Endodermal cell (in vitro differentiated cells): ENCODE data around the gene PSMD5. TPM values are rescaled to one million over a fixed set of nuclear protein-coding genes. Genes with fewer than 3 reads are reported as not detected.

ENCODE experiments used
- DNase-seq: peaks from one replicate; pipeline ENCODE4 v3.0.0-alpha.2; 2017
- H3K27ac ChIP-seq: 2 replicates; pipeline ENCODE4 v1.5.1; 2013; ENCODE audit warnings: mild to moderate bottlenecking, low read depth, low read length, moderate library complexity
- H3K27me3 ChIP-seq: 2 replicates; pipeline ENCODE4 v1.6.1; 2013; ENCODE audit warnings: mild to moderate bottlenecking, low read length, moderate library complexity; ENCODE audit not compliant: insufficient read depth, control insufficient read depth, poor library complexity, severe bottlenecking
- H3K36me3 ChIP-seq: 2 replicates; pipeline ENCODE4 v1.7.0; 2013; ENCODE audit warnings: mild to moderate bottlenecking, low read length, moderate library complexity; ENCODE audit not compliant: control insufficient read depth, insufficient read depth
- H3K4me1 ChIP-seq: one replicate; pipeline ENCODE4 v1.7.0; 2013; ENCODE audit warnings: low read length; ENCODE audit not compliant: control insufficient read depth, insufficient read depth
- H3K4me3 ChIP-seq: 2 replicates; pipeline ENCODE4 v1.5.1; 2013; ENCODE audit warnings: mild to moderate bottlenecking, low read length, moderate library complexity
- H3K9ac ChIP-seq: 2 replicates; pipeline ENCODE4 v1.6.1; 2013; ENCODE audit warnings: mild to moderate bottlenecking, low read length, moderate library complexity; ENCODE audit not compliant: poor library complexity, severe bottlenecking; ENCODE audit errors: extremely low read depth
- H3K9me3 ChIP-seq: 2 replicates; pipeline ENCODE4 v1.6.1; 2013; ENCODE audit warnings: mild to moderate bottlenecking, low read length, moderate library complexity; ENCODE audit not compliant: control insufficient read depth
- H3K27ac Mint-ChIP-seq: 2 replicates; pipeline ENCODE4 v1.8.0; 2020; ENCODE audit warnings: mixed read lengths
- H3K27me3 Mint-ChIP-seq: 2 replicates; pipeline ENCODE4 v1.8.0; 2021; ENCODE audit warnings: mild to moderate bottlenecking, mixed read lengths; ENCODE audit not compliant: insufficient read depth
- H3K36me3 Mint-ChIP-seq: 2 replicates; pipeline ENCODE4 v1.8.0; 2020; ENCODE audit warnings: low read depth, mixed read lengths
- H3K4me1 Mint-ChIP-seq: 2 replicates; pipeline ENCODE4 v1.8.0; 2020; ENCODE audit warnings: mixed read lengths
- H3K4me3 Mint-ChIP-seq: 2 replicates; pipeline ENCODE4 v1.8.0; 2020; ENCODE audit warnings: mild to moderate bottlenecking, moderate library complexity, mixed read lengths
- H3K9me3 Mint-ChIP-seq: 2 replicates; pipeline ENCODE4 v1.8.0; 2020; ENCODE audit warnings: mild to moderate bottlenecking, mixed read lengths
- CTCF ChIP-seq: fragments of 200-600 bp; sonication (generic); conservative IDR thresholded peaks from 2 replicates; pipeline ENCODE4 v1.5.0; 2021; ENCODE audit warnings: antibody characterized with exemption, mild to moderate bottlenecking
- WGBS, 2 experiments: methylation state at CpG; one replicate each; pipeline versions ENCODE4 v1.1.5 to v1.1.7; 2013; ENCODE audit warnings: missing lambda C conversion rate in 2 of 2, mixed read lengths in 1 of 2; ENCODE audit not compliant: insufficient coverage in 1 of 2, insufficient read length in 1 of 2; 5-methylcytosine and 5-hydroxymethylcytosine counted together
- total RNA-seq, 2 donors: library from RNA; stranded (reverse); fragmentation: NEBNext Ultra II Directional in 1 of 2; extraction: Animal tissue kit (Norgen Biotek cat#: 25700) in 1 of 2; gene quantifications; 2 replicates in 1 of 2; 3 replicates in 1 of 2; pipeline ENCODE4 v1.2.1, GENCODE V29; 2021

Gene PSMD5
- total RNA-seq, 2 donors from 2014 or later: 21.8 to 52.7 TPM

DNA sequence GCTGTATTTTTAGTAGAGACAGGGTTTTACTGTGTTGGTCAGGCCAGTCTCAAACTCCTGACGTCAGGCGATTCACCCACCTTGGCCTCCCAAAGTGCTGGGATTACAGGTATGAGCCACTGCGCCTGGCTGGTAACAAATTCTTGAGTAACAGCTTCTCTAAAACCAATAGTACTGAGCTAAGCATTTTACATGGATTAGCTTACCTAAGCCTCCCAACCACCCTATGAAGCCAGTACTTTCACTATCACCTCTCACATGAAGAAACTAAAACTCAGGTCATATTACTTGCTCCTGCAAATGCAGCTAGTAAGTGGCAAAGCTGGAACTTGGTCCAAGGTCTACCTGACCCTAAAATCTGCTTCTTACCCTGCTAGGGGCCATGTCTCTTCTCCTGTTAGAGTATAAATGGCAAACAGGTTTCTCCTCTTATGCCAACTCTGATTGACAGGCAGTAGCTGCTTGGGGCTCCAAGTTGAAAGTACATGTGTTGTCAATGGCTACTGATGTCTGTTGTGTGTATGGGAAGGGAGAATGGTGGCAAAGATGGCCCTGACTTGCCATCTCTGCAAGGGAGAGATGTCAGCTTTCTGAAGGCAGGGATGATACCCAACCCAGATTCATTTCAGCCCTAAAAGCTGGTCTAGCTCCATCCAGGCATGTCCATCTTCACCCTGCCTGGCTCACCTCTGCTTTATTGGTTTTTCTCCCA is 30.2 kb upstream of the PSMD5 start:
- peak overlapping the region; percentile 16 for H3K27ac Mint-ChIP-seq
- no peak overlapping the region for H3K27ac ChIP-seq
- no peak for DNase-seq
- H3K27me3 ChIP-seq: peaks cover 5% of the 10 kb centered on the region
- peaks cover 33% of the 10 kb centered on the region for H3K4me1 Mint-ChIP-seq
- H3K9me3 ChIP-seq: no peaks in the 10 kb centered on the region
- H3K9me3 Mint-ChIP-seq: no peaks in the 10 kb centered on the region
- no peak overlapping the region for H3K4me3 Mint-ChIP-seq
- no peak overlapping the region for H3K9ac ChIP-seq
- 87 to 93% methylated on average over 3 of the region's 3 CpGs for WGBS, 2 experiments
- H3K36me3 Mint-ChIP-seq: peaks cover 5% of the 10 kb centered on the region
- no peak for TF ChIP-seq CTCF
- peaks cover 14% of the 10 kb centered on the region for H3K27me3 Mint-ChIP-seq
- no peak overlapping the region for H3K4me3 ChIP-seq
- H3K4me1 ChIP-seq: peaks cover 8% of the 10 kb centered on the region
- peaks cover 11% of the 10 kb centered on the region for H3K36me3 ChIP-seq

GRCh38 chr9:120870206-120870605 is 27.5 kb upstream of the PSMD5 start:
- Histone ChIP-seq H3K27me3 (no peaks in the 10 kb centered on the region), H3K4me1 (peaks cover 8% of the 10 kb centered on the region), H3K27ac (no peak overlapping the region), H3K4me3 (no peak overlapping the region), H3K9me3 (no peaks in the 10 kb centered on the region), H3K36me3 (peaks cover 11% of the 10 kb centered on the region), H3K9ac (no peak overlapping the region)
- H3K27ac Mint-ChIP-seq: no peak overlapping the region
- peaks cover 5% of the 10 kb centered on the region for H3K36me3 Mint-ChIP-seq
- no peaks in the 10 kb centered on the region for H3K9me3 Mint-ChIP-seq
- 93 to 100% methylated on average over 6 to 9 of the region's 9 CpGs for WGBS, 2 experiments
- peaks cover 22% of the 10 kb centered on the region for H3K4me1 Mint-ChIP-seq
- peaks cover 1% of the 10 kb centered on the region for H3K27me3 Mint-ChIP-seq
- H3K4me3 Mint-ChIP-seq: no peak overlapping the region
- TF ChIP-seq CTCF: no peak
- DNase-seq: no peak

DNA sequence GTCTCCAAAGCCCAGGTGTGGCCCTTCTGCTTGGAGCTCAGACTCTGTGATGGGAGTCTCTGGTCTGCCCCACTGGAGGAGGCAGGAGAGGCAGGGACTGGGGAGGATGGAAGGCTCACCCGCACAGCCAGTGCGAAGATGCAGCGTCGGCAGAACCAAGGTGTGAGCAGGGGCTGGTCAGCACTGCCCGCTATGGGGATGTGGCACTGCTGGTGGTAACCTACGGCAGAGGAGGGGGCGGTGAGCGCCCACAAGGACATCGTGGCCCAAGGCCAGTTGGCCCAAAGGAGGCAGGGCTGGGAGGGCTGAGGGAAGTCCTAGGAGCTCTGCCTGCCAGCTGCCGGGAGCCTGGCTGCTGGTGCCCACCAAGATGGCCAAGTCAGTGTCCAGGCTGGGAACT is 27.0 kb upstream of the PSMD5 start:
- Histone ChIP-seq H3K27me3 (no peaks in the 10 kb centered on the region), H3K9me3 (no peaks in the 10 kb centered on the region), H3K27ac (no peak overlapping the region), H3K9ac (no peak overlapping the region), H3K4me1 (peaks cover 8% of the 10 kb centered on the region), H3K4me3 (no peak overlapping the region), H3K36me3 (peaks cover 11% of the 10 kb centered on the region)
- no peak overlapping the region for H3K27ac Mint-ChIP-seq
- no peaks in the 10 kb centered on the region for H3K27me3 Mint-ChIP-seq
- H3K4me3 Mint-ChIP-seq: no peak overlapping the region
- no peak for TF ChIP-seq CTCF
- 93 to 97% methylated on average over 5 to 10 of the region's 10 CpGs for WGBS, 2 experiments
- peaks cover 20% of the 10 kb centered on the region for H3K4me1 Mint-ChIP-seq
- H3K36me3 Mint-ChIP-seq: peaks cover 5% of the 10 kb centered on the region
- H3K9me3 Mint-ChIP-seq: no peaks in the 10 kb centered on the region
- no peak for DNase-seq
